Tibial nerve (tissue), 4 donors: ENCODE data around the gene TMEM231. TPM values are rescaled to one million over a fixed set of nuclear protein-coding genes. Genes with fewer than 3 reads are reported as not detected.

ENCODE experiments used
- DNase-seq, 2 donors: peaks; one replicate each; pipeline ENCODE4 v3.0.0-alpha.2; 2019; ENCODE audit warnings: low spot score in 2 of 2
- H3K27ac ChIP-seq, 4 donors: fragments of 200-600 bp; sonication (generic) in 3 of 4; one replicate each; pipeline ENCODE4 v1.5.1; 2017 to 2019; ENCODE audit warnings: mild to moderate bottlenecking in 1 of 4
- H3K27me3 ChIP-seq, 2 donors: fragments of 200-600 bp; sonication (generic) in 1 of 2; one replicate each; pipeline versions ENCODE4 v1.5.1 to v1.6.0; 2017 to 2019
- H3K36me3 ChIP-seq, 3 donors: fragments of 200-600 bp; sonication (generic); one replicate each; pipeline ENCODE4 v1.5.1; 2018 to 2019
- H3K4me1 ChIP-seq, 4 donors: fragments of 200-600 bp; sonication (generic) in 3 of 4; one replicate each; pipeline ENCODE4 v1.5.1; 2017 to 2019
- H3K4me3 ChIP-seq, 4 donors: fragments of 200-600 bp; sonication (generic) in 3 of 4; one replicate each; pipeline ENCODE4 v1.5.1; 2017 to 2019; ENCODE audit warnings: mild to moderate bottlenecking in 1 of 4, moderate library complexity in 1 of 4
- H3K9me3 ChIP-seq, 4 donors: fragments of 200-600 bp; sonication (generic) in 3 of 4; one replicate each; pipeline ENCODE4 v1.5.1; 2017 to 2019
- EP300 ChIP-seq, 2 donors: sonication (generic); formaldehyde crosslinking; IDR thresholded peaks; one replicate each; pipeline ENCODE4 v1.6.1; 2017; ENCODE audit warnings: antibody characterized with exemption in 2 of 2, mild to moderate bottlenecking in 1 of 2
- POLR2A ChIP-seq, 2 donors: fragments of 450-650 bp; IDR thresholded peaks; one replicate each; pipeline ENCODE4 v1.6.1; 2017; ENCODE audit warnings: antibody characterized with exemption in 2 of 2, mild to moderate bottlenecking in 2 of 2, moderate library complexity in 2 of 2
- WGBS, 2 donors: methylation state at CpG; one replicate each; pipeline ENCODE4 v1.1.5; 2018; 5-methylcytosine and 5-hydroxymethylcytosine counted together
- total RNA-seq, 4 donors: library from RNA; depleted of rRNA; stranded (reverse); fragments of >200 nt; gene quantifications; one replicate each; pipeline ENCODE4 v1.1.0, GENCODE V29; 2016
- TF ChIP-seq, protein P1 (sequence below), 5 experiments: fragments of 200-600 bp in 3 of 5; fragments of 450-650 bp in 2 of 5; sonication (generic) in 3 of 5; IDR thresholded peaks; one replicate each; pipeline ENCODE4 v1.5.1; 2016 to 2019; ENCODE audit warnings: antibody characterized with exemption in 5 of 5, mild to moderate bottlenecking in 3 of 5, moderate library complexity in 2 of 5

Gene TMEM231
- total RNA-seq, 4 donors from 2014 or later, result 10.3 to 14.5 (median 12.1) TPM

DNA sequence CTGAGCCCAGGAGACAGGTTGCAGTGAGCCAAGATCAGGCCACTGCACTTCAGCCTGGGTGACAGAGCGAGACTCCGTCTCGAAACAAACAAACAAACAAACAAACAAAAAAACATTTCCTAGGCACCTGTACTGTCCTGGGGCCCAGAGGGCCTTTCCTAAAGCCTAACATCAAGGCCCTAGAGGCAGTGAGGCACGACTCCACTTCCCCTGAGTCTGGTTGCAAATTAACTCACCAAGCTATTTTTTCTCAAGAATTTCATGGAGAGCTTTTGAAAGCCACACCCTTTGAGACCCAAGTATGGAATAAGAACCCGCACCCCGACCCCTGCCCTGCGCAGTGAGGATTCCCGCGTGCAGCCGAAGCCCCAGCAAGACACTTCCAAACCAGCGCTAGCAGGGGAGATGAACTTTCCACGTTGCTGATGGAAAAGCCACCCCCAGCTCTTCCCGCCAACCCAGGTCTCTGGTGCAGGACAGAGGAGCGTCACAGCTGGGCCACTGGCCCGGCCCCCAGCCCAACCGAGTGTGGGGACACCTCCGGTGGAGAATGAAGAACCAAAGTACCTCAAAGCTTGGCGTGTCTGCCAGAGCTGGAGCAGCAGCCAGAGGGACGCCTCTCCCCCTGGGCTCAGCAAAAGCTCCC, 21.4 kb downstream of the TMEM231 start:
- no peaks in the 10 kb centered on the region for H3K9me3 ChIP-seq
- DNase-seq, result no peak
- TF ChIP-seq EP300 (IDR thresholded peaks at IDR 0.05) (no peak), POLR2A (IDR thresholded peaks at IDR 0.05) (no peak)
- TF ChIP-seq, protein P1, sequence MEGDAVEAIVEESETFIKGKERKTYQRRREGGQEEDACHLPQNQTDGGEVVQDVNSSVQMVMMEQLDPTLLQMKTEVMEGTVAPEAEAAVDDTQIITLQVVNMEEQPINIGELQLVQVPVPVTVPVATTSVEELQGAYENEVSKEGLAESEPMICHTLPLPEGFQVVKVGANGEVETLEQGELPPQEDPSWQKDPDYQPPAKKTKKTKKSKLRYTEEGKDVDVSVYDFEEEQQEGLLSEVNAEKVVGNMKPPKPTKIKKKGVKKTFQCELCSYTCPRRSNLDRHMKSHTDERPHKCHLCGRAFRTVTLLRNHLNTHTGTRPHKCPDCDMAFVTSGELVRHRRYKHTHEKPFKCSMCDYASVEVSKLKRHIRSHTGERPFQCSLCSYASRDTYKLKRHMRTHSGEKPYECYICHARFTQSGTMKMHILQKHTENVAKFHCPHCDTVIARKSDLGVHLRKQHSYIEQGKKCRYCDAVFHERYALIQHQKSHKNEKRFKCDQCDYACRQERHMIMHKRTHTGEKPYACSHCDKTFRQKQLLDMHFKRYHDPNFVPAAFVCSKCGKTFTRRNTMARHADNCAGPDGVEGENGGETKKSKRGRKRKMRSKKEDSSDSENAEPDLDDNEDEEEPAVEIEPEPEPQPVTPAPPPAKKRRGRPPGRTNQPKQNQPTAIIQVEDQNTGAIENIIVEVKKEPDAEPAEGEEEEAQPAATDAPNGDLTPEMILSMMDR (IDR thresholded peaks at IDR 0.05), result no peak
- peak overlapping the region in 1 of 4 donors; percentile 4 for H3K4me3 ChIP-seq
- 80 to 83% methylated on average over 19 of the region's 19 CpGs for WGBS, 2 donors
- no peak overlapping the region for H3K27ac ChIP-seq
- H3K36me3 ChIP-seq, result peaks cover 0 to 14% (median 0%) of the 10 kb centered on the region in 3 donors
- no peaks in the 10 kb centered on the region for H3K4me1 ChIP-seq
- no peaks in the 10 kb centered on the region for H3K27me3 ChIP-seq

DNA sequence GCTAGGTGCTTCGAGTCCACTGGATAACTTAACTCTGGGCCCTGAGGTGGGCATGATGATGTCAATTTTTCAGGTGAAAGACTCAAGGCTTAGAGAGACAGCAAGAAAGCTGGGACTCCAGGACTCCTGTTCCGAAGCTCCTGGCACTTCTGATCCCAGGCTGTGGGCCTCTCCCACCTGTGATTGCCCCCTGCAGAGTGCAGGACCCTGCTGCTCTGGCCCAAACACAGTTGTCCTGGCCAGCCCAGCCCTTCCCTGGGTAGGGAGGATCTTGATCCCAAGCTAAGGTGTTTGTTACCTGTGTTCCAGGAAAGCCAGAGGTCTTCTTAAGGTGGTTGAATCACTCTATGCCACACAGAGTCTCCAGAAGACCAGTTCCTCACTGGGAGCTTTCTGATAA, 23.3 kb downstream of the TMEM231 start:
- Histone ChIP-seq H3K27ac (no peak overlapping the region), H3K36me3 (peaks cover 0 to 21% (median 0%) of the 10 kb centered on the region in 3 donors), H3K4me1 (no peaks in the 10 kb centered on the region), H3K27me3 (no peaks in the 10 kb centered on the region), H3K9me3 (no peaks in the 10 kb centered on the region), H3K4me3 (no peak overlapping the region)
- WGBS, 2 donors, result 90 to 93% methylated on average over 2 of the region's 2 CpGs
- TF ChIP-seq POLR2A (IDR thresholded peaks at IDR 0.05), result no peak
- TF ChIP-seq, protein P1 (IDR thresholded peaks at IDR 0.05), result no peak
- TF ChIP-seq EP300 (IDR thresholded peaks at IDR 0.05), result no peak
- DNase-seq, result no peak

DNA sequence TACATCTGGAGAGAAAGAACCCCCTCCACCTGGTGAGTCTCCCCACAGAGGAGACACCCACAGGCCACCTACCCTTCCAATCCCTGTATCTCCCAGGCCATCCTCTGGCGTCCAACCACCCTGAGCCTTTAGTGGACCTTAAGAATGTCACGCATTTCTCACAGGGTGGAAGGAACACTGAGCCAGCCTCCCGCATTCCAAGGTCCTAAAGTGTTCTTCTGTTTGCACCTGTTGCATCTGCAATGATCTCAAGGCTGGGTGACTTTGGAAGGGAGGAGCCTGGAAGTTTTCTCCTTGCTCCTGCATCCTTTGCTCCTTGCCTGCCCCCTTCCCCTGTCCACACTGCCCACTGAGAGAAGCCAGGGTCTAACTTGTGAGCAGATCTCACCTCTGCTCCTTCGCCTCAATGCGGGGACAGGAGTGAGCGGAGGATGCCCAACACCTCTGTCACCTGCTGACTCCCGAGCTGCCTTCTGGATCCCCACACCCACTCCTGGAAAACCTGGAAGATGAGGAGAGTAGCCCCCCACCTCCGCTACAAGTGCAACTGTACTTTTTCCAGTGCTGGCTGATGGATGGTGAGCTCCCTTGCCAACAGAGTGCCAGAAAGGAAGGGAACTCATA, 23.8 kb downstream of the TMEM231 start:
- Histone ChIP-seq H3K36me3 (peaks cover 0 to 21% (median 0%) of the 10 kb centered on the region in 3 donors), H3K4me1 (no peaks in the 10 kb centered on the region), H3K9me3 (no peaks in the 10 kb centered on the region), H3K27ac (no peak overlapping the region), H3K27me3 (no peaks in the 10 kb centered on the region), H3K4me3 (no peak overlapping the region)
- no peak for DNase-seq
- TF ChIP-seq, protein P1 (IDR thresholded peaks at IDR 0.05), result no peak
- TF ChIP-seq POLR2A (IDR thresholded peaks at IDR 0.05) (no peak), EP300 (IDR thresholded peaks at IDR 0.05) (no peak)
- 79 to 91% methylated on average over 8 of the region's 8 CpGs for WGBS, 2 donors

DNA sequence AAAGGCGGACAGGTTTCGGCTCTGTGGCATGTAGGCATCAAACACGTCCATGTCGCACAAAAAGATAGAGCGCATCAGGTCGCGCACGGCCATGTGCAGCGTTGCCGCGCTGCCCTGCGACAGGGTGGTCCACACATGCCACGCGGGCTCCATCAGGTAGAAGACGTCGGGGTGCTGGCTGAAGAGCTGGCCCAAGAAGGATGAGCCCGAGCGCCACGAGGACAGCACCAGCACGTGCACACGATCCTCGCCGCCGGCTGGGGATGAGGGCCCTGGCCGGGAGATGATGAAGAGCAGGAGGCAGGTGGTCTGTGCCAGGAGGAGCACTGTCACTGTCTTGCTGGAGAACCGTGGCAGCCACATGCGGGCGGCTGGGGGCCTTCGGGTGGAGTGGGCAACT, 26.1 kb downstream of the TMEM231 start:
- TF ChIP-seq, protein P1 (IDR thresholded peaks at IDR 0.05), result no peak
- TF ChIP-seq EP300 (IDR thresholded peaks at IDR 0.05) (no peak), POLR2A (IDR thresholded peaks at IDR 0.05) (no peak)
- Histone ChIP-seq H3K4me1 (no peaks in the 10 kb centered on the region), H3K36me3 (peaks cover 0 to 29% (median 0%) of the 10 kb centered on the region in 3 donors), H3K27ac (no peak overlapping the region), H3K27me3 (no peaks in the 10 kb centered on the region), H3K4me3 (no peak overlapping the region), H3K9me3 (no peaks in the 10 kb centered on the region)
- WGBS, 2 donors, result 93 to 94% methylated on average over 29 of the region's 29 CpGs
- no peak for DNase-seq
